Kidney capillary endothelial cell (primary cell): ENCODE measurements around the gene ASCC1.

Experiments used
- DNase-seq: peaks from one replicate; pipeline ENCODE4 v3.0.0-alpha.2; 2018; ENCODE audit warnings: low spot score

Gene ASCC1

DNA sequence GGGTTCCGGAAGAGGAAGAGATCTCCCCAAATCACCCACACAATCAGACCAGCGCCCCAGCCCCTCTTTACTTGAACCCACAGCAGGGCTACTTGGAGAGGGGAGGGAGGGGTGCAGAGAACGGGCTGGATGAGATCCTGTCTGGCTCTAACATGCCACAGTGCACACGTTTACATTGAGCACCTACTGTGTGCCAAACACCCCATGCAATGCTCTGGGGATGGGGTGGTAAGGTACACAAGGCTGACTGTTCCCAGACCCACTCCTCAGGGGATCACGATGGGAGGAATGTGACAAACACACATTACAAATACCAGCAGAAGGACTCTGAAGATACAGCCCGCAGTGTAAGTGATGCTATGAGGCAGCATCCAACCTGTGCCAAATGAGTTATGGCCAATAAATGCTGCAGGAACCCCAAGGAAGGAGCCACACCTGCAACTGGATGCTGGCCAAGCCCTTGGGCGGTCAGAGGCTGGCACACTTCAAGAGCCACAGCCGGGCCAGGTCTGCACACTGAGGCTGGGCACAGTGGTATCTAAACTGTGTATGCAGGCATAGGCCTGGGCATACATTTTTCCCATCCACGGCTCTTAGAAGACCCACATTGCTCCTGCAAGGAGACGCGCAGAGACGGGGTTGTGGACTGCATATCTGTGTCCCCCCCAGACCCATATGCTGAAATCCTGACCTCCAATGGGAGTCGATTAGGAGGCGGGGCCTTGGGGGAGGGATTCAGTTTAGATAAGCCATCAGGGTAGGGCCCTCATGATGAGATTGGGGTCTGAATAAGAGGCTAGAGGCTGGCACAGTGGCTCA, 134.1 kb downstream of the ASCC1 start:
- DNase-seq = no peak

DNA sequence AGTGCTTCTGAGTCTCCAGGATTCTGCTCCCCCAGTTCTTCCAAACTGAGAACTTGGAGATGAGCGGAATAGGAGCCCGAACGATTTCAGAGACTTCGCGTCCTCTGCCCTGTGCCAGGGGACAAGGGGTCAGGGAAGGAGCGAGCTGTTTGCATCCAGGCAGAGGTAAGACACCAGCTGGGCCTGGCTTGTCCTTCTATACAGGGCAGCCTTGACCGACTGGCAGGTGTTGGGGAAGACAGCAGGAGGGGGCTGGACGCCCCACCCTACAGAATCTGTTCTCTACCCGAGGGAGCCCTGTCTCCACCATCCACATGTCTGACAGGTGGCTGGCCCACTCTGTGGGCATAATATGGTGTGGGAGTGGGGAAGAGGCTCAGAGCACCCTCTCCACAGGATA, 134.9 kb downstream of the ASCC1 start:
- no peak for DNase-seq

DNA sequence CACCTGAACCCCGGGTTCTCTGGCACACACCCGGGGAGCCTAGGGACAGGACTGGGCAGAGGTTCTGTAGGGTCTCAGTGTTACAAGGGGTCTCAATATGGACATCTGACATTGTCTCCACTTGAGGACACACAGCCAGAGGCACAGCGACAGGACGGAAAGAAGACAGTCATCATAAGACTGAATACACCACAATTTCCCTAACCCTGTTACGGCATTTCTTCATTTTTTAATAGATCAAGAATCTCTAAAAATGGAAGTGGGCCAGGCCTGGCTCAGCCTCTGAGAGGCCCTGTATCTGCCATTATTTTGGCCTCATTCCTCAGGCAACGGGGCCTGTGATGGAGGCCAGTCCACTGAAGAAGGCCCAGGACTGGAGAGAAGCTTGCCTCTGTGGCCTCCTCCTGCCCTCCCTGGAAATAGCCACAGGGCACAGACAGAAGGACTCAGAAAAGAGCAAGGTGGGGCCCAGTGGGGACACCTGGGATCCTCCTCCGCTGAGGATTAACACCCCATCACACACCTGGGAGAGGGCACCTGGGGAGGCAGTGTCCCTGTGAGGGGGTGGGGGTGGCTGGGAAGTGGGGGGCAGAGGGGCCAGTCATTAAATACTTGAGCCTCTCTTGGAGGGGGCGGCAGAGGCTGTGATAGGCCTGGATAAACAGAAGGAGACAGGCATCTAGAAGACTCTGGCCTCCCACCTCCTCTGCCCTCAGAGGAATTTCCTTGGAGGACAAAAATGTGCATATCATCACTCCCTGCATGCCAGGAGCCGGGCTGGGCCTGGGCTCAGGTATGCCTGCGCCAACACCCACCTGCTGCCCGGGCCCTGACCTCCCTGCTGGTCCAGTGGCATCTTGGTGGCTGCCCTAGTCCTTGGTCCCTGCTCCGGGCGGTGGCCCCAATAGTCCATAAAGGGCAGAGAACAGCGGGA, 135.8 kb downstream of the ASCC1 start:
- no peak for DNase-seq

DNA sequence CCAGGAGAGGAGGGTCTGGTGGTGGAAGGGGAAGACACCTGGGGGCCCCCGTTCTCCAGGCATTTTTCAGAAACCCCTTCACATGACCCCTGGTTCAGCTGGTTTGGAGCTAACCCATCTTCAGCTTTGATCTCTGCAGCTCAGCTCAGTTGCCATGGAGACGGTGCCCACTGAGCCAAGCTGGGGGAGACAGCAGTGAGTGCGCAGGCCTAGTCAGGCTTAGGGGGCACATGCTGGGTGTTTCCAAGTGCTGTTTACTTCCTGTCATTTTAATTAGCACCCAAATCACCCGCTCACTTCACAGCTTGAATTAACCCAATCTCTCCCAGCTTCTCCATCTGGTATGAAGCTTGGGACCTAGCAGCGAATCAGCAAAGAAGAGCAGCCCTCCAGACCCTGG, 136.7 kb downstream of the ASCC1 start:
- no peak for DNase-seq

DNA sequence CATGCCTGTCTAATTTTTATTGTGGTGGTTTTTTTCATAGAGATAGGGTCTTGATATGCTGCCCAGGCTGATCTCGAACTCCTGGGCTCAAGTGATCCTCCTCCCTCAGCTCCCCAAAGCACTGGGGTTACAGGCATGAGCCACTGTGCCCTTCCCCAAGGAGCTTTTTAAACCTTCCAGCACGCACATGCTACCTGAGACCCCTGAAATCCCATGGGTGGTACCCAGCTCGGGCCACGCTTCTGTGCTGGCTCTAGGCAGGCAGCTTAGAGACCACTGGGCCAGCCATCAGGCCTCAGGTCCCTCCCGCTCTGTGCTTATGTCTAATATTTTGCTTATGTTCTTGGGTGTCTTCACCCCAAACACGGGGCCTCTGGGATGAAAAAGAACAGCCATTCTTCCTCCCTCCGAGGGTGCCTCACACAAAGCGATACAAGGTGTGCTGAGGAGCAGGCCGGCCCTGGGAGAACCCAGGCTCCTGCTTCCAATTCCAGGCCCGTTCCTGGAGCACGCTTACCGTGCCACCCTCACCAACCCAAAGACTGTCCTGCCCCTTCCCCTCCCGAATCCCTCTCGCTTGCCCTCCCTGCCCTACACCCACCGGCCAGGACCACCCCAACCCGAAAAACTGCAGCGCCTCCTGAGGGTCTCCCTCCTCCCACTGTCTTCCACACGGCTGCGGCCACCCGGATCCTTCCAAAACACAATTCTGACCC, 138.6 kb downstream of the ASCC1 start:
- DNase-seq = no peak

DNA sequence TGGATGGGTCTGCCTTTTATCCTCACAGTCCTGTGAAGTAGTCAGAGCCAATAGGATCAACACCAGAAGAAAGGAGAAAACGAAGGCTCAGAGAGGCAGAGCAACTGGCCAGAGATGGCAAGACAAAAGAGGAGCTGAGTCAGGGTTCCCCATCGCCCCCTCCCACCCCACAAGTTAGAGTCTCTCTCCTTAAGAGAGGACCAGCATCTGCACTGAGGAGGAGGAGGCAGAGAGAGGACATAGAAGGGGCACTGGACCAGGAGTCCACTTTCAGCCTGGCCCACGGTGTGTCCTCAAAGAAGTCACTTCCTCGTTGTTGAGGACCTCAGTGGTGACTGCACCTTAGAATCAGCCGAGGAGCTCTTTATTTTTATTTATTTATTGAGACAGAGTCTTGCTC, 139.3 kb downstream of the ASCC1 start:
- no peak for DNase-seq

DNA sequence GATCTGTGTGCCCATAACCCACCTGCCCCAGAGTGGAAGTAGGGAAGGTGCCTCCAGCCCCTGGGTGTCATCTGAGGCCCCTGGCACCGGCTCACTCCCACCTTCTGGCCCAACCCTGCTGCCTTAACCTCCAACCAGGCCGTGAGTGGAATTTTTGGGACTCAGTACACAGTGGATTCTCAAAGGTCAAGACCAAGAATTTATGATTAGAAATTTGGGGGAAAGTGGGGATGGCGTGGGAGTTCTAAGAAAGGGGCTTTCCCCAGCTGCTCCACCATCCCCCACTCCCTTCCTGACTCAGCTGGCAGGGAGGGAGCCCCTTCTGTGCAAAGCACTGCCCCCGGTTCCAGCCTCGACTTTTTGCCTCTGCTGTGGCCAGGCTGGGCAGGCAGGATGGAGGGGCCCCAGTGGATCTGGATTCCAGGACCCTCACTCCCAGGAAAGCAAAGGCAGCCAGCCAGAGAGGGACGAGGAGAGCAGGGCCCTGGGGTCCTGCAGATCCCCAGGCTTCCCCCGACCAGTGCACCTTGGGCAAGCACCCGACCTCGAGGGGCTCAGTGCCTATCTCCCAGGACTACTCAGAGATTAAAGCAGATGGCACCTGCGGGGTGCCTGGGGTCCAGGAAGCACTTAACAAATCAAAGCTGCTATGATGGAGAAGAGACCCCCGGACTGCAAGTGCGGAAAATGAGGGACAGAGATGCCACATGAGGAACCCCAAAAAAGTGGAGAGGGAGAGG, 140.5 kb downstream of the ASCC1 start:
- no peak for DNase-seq

DNA sequence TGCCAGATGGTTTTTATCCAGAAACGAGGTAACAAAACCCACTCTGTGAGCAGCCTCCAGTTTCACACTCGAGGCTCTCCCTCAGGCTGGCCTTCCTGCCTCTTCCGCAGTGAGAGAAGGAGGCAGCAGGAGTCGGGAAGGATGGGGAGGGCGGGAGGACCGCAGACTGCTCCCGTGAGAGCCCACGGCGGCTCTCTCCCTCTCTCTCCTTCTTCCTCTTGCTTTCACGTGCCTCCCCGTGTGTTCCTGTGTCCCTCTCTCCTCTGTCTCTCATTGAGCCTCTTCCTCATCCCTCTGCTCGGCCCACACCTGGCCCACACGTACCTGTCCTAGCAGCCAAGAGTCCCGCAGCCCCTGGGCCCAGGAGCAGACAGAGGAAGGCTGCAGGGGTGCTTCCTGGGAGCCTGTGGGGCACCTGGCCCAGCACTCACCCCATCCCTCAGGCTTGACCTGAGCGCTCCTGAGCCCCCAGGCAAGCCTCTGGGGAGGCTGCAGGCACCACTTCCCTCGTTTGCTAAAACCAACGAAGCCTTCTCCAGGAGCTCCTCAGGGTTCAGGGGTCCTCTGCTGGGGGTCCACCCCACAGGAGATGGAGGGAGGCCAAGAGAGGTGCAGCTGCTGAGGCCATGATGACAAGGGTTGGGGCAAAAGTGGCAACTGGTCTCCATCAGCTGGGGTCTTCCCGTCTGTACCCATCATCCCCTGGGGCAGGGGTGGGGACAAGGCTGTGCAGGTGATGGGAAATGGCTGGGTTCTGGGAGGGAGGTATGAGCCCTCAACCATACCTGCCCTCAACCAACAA, 141.3 kb downstream of the ASCC1 start:
- no peak for DNase-seq

DNA sequence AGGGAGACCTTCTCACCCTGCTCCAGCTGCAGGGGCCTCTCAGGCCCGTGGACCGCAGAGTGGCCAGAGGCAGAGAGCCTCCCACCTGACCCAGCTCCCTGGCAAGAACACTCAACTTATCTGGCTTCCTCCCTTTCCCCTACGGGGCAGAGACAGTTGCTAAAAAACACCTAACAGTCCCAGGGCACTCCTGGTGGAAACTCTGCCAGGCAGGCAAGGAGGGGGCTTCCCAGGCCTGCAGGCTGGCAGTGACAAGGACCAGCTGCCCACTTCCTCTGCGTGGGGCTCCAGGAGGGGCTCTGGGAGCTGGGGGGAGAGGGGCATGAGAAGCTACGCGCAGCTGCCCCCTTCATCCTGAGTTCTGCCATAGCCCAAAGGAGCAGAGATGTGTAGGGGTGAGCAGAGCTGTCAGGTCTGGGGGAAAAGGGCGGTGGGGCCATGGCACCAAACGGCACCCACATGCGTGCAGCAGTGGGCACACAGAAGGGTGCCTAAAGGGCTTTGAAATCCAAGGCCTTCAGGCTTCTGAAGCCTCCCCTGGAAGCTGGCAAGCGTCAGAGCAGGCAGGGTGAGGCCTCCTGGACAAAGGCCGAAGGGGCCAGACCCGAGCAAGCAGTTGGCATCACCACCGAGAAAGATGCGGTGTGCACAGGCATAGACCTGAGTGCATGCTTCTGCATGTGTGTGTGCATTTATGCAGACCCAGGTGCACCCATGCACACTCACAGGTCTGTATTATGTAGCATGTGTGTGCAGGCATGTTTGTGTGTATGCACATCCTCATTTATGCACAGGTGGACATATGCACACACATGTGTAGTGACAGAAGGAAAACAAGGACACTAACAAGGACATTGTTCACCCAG, 142.1 kb downstream of the ASCC1 start:
- DNase-seq = no peak

DNA sequence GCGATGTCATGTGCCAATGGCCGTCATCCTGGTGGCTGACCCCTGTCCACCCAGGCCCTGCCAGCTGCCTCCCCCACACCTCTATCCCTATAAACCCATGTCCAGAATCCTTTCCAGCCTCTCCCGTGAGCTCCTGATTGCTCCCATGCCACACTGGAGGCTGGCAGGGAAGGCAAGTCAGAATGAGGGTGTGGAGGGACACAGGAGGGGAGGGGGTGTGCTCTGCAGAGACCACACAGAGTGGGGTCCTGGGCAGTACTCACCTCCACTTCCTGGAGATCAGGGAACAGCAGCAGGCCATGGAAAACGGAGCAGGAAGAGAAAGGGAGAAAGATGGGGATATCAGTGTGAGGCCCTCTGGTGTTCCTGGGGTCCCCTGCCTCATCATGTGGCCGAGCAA, 143.4 kb downstream of the ASCC1 start:
- DNase-seq = no peak

DNA sequence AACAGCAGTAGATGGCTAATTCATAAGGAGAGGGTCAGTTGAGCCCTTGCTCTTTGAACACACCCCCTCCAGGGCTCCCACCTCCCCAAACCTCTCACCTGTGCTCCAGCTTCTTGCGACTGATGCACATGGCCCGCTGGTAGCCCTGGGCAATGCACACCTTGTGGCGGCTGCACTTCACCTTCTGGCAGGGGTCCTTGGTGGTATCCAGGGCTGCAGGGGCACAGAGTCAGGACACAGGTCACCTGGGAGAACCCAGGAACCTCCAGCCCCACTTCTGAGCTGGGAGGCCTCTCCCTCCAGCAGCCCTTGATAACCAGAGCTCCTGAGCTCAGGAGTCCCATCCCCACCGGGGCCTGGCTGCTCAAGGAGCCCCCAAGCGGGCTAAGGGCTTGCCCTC, 144.0 kb downstream of the ASCC1 start:
- no peak for DNase-seq

DNA sequence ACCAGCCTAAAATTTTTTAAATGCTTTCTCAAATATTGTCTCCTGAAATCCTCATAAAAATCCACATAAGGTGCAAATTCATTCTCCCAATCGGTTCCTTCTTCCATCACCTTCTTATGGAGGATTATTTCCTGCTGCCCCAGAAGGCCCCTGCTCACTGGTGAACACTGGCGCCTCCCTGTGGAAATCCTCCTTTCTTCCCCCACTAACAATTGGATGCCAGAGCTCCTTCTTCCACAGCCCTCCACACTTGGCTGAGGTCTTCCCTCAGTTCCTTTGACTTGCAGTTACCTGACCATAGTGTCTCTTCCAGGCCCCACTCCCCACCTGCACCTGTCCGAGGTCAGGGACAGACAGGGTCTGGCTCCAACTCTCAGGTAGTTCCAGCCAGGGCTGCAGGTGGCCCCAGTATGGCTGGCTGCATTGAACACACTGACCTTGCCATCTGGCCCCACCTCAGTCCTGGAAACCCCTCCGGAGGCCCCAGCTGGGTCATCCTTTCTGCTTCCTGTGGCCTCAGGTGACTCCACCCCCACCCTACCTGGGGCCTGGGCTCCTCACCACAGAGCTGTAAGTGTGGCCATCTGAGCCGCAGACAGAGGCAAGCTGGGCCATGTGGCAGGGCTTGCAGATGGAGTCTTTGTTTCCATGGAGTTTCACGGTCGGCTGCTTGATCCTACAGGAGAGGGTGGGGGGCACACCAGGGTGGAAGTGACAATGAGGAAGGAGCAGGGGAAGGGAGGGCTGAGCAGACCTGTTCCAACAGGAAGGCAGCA, 146.1 kb downstream of the ASCC1 start:
- no peak for DNase-seq

DNA sequence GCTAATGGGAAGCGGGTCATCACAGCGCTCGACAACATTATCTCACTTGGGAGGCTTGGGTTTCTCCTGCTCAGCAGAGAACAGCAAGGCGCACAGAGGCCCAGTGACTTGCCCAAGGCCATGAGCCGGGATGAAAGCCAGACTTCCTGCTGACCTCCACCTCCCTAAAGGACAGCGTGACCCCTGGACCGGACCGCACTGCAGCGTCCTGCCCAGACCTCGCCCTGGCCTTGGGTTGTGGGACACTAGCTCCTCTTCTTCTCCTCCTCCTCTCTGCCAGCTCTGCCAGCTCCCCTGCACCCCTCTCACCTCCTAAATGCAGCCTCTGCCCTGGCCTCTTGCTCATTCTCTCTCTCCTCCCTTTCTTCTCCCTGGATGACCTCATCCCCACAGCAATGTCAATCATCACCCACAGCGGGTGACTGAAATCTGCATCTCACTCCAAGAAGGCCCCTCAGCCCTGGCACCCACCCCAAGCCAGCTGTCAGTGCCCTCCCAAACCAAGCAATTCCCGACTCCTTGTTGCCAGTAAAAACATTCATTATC, 147.1 kb downstream of the ASCC1 start:
- DNase-seq = no peak

DNA sequence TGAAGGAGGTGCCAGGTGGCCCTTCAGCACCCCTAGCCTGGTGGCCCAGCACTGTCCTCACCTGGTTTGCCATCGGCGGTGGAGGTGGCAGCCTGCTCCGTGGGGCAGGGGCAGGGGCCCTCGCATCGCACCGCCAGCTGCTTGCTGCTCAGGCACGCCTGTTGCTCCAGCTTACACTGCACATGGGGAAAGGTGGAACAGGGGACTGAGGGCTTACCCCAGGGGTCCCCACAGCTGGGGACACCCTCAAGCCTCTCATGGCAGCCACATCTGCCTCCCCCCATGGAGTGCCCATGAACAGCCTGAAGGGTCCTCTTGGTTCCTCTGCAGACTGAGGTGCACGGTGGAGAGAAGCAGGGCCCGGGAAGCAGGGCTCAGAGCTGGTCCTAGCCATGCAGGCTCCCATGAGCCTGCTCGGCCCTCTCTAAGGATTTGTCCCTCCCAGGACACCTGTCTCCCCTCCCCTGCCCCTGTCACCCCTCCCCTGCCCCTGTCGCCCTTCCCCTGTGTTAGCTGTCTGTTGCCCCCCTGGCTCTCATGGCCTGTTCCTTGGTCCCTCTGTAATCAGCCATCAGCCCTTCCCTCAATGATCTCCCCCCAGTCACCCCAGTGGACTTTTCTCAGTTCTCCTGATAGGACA, 147.8 kb downstream of the ASCC1 start:
- no peak for DNase-seq

DNA sequence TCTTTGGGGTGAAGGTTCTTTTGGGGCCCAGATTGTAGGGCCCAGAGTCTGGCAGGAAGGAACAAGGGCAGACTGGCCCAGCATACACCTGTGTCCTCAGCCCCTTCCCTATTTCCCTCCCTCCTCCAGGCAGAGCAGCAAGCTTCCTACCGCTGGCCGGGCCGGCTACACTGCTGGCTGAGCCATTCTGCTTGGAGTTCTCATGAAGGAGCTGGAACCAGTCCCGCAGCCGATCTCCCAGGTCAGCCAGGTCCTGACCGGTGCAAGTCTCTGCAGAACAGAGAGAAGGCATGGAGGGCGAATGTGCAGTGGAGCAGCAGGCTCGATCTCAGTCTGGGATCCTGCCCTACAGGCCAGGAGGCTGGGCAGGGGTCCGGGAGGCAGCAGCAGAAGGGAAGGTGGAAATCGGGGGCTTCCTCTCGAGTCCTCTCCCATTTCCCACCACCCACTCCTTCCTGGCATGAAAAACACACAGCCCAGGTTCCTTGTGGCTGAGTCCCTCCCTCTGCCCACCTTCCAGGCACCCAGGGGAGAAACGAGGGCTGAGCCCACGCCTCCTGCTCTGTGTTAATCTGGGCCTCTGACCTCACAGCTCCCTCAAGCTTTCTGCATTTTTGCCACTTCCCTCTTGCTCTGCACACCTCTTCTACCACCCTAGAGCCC, 148.5 kb downstream of the ASCC1 start:
- no peak for DNase-seq

DNA sequence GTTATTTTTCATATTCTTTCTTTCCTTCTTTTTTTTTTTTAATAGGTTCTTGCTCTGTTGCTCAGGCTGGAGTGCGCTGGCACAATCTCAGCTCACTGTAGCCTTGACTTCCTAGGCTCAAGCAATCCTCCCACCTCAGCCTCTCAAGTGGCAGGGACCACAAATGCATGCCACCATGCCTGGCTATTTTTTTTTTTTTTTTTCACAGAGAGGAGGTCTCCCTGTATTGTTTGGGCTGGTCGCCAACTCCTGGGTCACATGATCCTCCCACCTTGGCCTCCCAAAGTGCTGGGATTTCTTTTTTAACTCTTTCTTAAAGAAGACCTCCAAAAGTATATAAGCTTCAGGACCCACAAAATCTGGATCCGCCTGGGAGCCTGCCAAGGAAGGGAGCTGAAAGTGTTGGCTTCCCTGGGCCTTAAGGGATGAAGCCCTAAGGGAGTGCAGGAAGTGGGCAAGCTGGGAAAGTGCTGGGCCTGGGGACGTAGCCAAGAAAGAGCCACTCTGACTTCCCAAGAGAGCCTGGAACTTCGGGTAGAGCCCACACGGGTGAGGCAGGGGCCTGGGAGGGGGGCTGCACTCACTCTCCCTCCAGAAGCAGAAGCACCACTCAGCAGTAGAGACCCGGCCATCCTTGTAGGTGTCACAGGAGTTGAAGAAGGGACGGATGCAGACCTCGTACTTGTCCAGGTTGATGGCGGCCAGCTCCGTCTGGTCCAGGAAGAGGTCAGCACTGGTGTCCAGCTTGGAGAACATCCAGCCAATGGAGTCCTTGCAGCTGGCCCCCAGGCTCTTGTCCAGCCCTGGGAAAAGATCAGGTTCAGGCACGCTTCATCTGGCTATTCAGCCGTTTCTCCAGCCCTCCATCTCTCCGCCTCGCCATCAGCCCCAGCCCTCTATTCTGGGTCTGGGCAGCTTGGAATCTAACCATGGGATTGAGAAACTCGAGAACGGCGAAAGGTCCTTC, 149.5 kb downstream of the ASCC1 start:
- no peak for DNase-seq
